ENCODE results near the gene MAML2. TPM values are rescaled to one million over a fixed set of nuclear protein-coding genes. Genes with fewer than 3 reads are reported as not detected.

The MAML2 gene
- total and polyA plus RNA-seq, 2 of the 13 experiments (the other 11 are each of a cell fraction or from before 2014, with no cell fraction given), result 2.3 to 25.9 TPM

DNA sequence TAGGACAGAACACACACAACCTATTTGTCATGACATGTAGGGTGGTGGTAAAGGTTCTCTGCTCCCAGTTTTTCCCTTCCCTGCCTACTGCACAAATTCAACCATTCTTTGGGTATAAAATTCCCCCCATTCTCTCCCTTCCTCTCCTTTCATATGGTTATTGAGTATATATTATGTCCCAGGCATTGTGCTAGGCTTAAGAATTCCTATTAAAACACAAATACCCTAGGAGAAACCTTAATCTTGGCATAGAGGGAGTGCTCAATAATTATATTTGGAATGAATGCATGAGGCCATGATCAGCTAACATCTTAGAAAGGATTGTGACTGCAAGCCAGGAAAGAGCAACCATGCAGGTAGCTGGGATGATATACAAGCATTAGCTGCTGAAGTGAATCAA, 298.7 kb downstream of the MAML2 start:
- Histone ChIP-seq H3K9ac (ENCODE audit: insufficient read depth, low read depth, low read length) (no peak overlapping the region), H4K20me1 (ENCODE audit: insufficient read depth, low read length) (no peaks in the 10 kb centered on the region), H3K36me3 (replicated peaks in 1 of 2; ENCODE audit: control insufficient read depth in 1 of 2, insufficient read depth in 2 of 2, low read length in 2 of 2) (peaks cover 0 to 11% of the 10 kb centered on the region in 2 experiments; a peak in 1 of 5 replicates), H3K27ac (ENCODE audit: extremely low read length, insufficient read depth, low read length) (no peak overlapping the region), H3K4me1 (ENCODE audit: insufficient read depth, low read length) (peaks cover 15% of the 10 kb centered on the region), H2AFZ (ENCODE audit: low read length) (no peak overlapping the region), H3K79me2 (ENCODE audit: insufficient read depth, low read length) (no peaks in the 10 kb centered on the region), H3K4me2 (ENCODE audit: low read depth, low read length) (no peak overlapping the region), H3K9me3 (ENCODE audit: low read length) (no peaks in the 10 kb centered on the region), H3K27me3 (ENCODE audit: control insufficient read depth in 1 of 2, insufficient read depth in 2 of 2, low read length in 2 of 2) (no peaks in the 10 kb centered on the region), H3K4me3 (replicated peaks in 1 of 3; ENCODE audit: insufficient read depth in 1 of 3, low read depth in 2 of 3, low read length in 3 of 3) (no peak overlapping the region)
- no peak for FAIRE-seq
- DNase-seq (ENCODE audit: low spot score), result no peak
- intact Hi-C loops (cut with micrococcal nuclease; ENCODE audit: unreplicated experiment) (no loop called here), in situ Hi-C loops (cut with HindIII; ENCODE audit: extremely low pct_ligation_motif_present, low pct_unique_long_range_greater_than_20kb) (no loop called here)
- no TSS peak for BruUV-seq (replicated peaks)
- ChIA-PET CTCF (ENCODE audit: low intra/inter-chr PET ratio, low total read pairs) (no interaction called here), POLR2A (no interaction called here)
- TF ChIP-seq ZNF737 (CRISPR knock-in tag; IDR thresholded peaks at IDR 0.05; ENCODE audit: borderline replicate concordance) (no peak), BHLHE40 (IDR thresholded peaks at IDR 0.05; ENCODE audit: low read length) (no peak), TOPORS (CRISPR knock-in tag; IDR thresholded peaks at IDR 0.05) (no peak)
- ATAC-seq, result no peak

- TF ChIP-seq ZNF281 (CRISPR knock-in tag; IDR thresholded peaks at IDR 0.05; ENCODE audit: borderline replicate concordance) (no peak), ZNF569 (CRISPR knock-in tag; IDR thresholded peaks at IDR 0.05; ENCODE audit: borderline replicate concordance) (no peak), ZNF256 (CRISPR knock-in tag; conservative IDR thresholded peaks at IDR 0.05) (no peak)
- ATAC-seq, result no peak
- H3K36me3 ChIP-seq (replicated peaks in 1 of 2; ENCODE audit: control insufficient read depth in 1 of 2, insufficient read depth in 2 of 2, low read length in 2 of 2), result peaks cover 0 to 11% of the 10 kb centered on the region in 2 experiments; a peak in 1 of 5 replicates
- H3K27ac ChIP-seq (ENCODE audit: extremely low read length, insufficient read depth, low read length), result no peak overlapping the region
- WGBS (ENCODE audit: low lambda C conversion rate), result 45% methylated on average over 1 of the region's 1 CpG
- ChIA-PET POLR2A (no interaction called here), CTCF (ENCODE audit: low intra/inter-chr PET ratio, low total read pairs) (no interaction called here)
- no peak for FAIRE-seq
- in situ Hi-C loops (cut with HindIII; ENCODE audit: extremely low pct_ligation_motif_present, low pct_unique_long_range_greater_than_20kb) (no loop called here), intact Hi-C loops (cut with micrococcal nuclease; ENCODE audit: unreplicated experiment) (no loop called here)
- no peak overlapping the region for H2AFZ ChIP-seq (ENCODE audit: low read length)
- no peaks in the 10 kb centered on the region for H4K20me1 ChIP-seq (ENCODE audit: insufficient read depth, low read length)
- no peaks in the 10 kb centered on the region for H3K27me3 ChIP-seq (ENCODE audit: control insufficient read depth in 1 of 2, insufficient read depth in 2 of 2, low read length in 2 of 2)
- no peak overlapping the region for H3K4me2 ChIP-seq (ENCODE audit: low read depth, low read length)
- no peak overlapping the region for H3K9ac ChIP-seq (ENCODE audit: insufficient read depth, low read depth, low read length)
- BruUV-seq (replicated peaks), result no TSS peak
- H3K79me2 ChIP-seq (ENCODE audit: insufficient read depth, low read length), result no peaks in the 10 kb centered on the region
- H3K9me3 ChIP-seq (ENCODE audit: low read length), result no peaks in the 10 kb centered on the region
- no peak overlapping the region for H3K4me3 ChIP-seq (replicated peaks in 1 of 3; ENCODE audit: insufficient read depth in 1 of 3, low read depth in 2 of 3, low read length in 3 of 3)
- DNase-seq (ENCODE audit: low spot score), result no peak
- H3K4me1 ChIP-seq (ENCODE audit: insufficient read depth, low read length), result peaks cover 13% of the 10 kb centered on the region
Measured at GRCh38 chr11:96043291-96043690, 299.7 kb downstream of the MAML2 start.
